Right cardiac atrium (tissue), 5 donors: Measurements from ENCODE around the gene LGR4. TPM values are rescaled to one million over a fixed set of nuclear protein-coding genes. Genes with fewer than 3 reads are reported as not detected.

Experiments used
- ATAC-seq, 2 donors: fragments of 200-7000 bp; cut with Tn5 transposase; one replicate each; pipeline versions ENCODE4 v1.8.0 to v1.9.1; 2020; ENCODE audit warnings: moderate library complexity in 2 of 2, mild to moderate bottlenecking in 1 of 2
- DNase-seq, 3 donors: peaks; one replicate each; pipeline ENCODE4 v3.0.0-alpha.2; 2020
- H3K27ac ChIP-seq: one replicate; pipeline ENCODE4 v1.5.1; 2013; ENCODE audit warnings: mild to moderate bottlenecking, low read length, control low read depth, moderate library complexity
- H3K27me3 ChIP-seq: one replicate; pipeline ENCODE4 v1.6.1; 2013; ENCODE audit not compliant: control insufficient read depth, insufficient read depth
- H3K4me1 ChIP-seq: one replicate; pipeline ENCODE4 v1.6.1; 2013; ENCODE audit warnings: low read length; ENCODE audit not compliant: control insufficient read depth, insufficient read depth
- H3K4me3 ChIP-seq: one replicate; pipeline ENCODE4 v1.5.1; 2013; ENCODE audit warnings: low read length, control low read depth
- H3K9me3 ChIP-seq: one replicate; pipeline ENCODE4 v1.6.1; 2013; ENCODE audit warnings: low read length; ENCODE audit not compliant: control insufficient read depth
- WGBS: extraction: QIAGEN DNeasy Blood & Tissue Kit; methylation state at CpG from one replicate; pipeline ENCODE4 v1.1.7; 2013; 5-methylcytosine and 5-hydroxymethylcytosine counted together
- intact Hi-C, 4 donors: fragments of 100-400 bp; cut with DNase I; formaldehyde crosslinking; loops; one replicate each; pipeline versions ENCODE4 v1.11.0 to v1.14.0; 2022 to 2023
- polyA plus RNA-seq: library from polyadenylated mRNA; stranded (reverse); fragments of 200-250 nt; gene quantifications from one replicate; pipeline ENCODE4 v1.2.3, GENCODE V29; 2013
- total RNA-seq, 4 donors: library from RNA; stranded (reverse); fragmentation: NEBNext Ultra II Directional; extraction: Animal tissue kit (Norgen Biotek cat#: 25700); gene quantifications; one replicate each; pipeline ENCODE4 v1.2.1, GENCODE V29; 2021
- donor health status: healthy with polysubstance abuse.
- donor health status: DM: no; HTN: yes; CAD: no.
- donor health status: DM: no; HTN: no; CAD: no.
- donor health status: DM: no; HTN: yes; CAD: no; lungs with severe emphysema.
- donor health status: DM: yes; HTN: yes; CAD: no.

The LGR4 gene
- total and polyA plus RNA-seq, 5 donors = 16.0 to 50.6 (median 41.3) TPM

- intact Hi-C loops = no loop called here
- no peak for ATAC-seq
- DNase-seq = no peak
- H3K4me3 ChIP-seq = no peak overlapping the region
- no peak overlapping the region for H3K27ac ChIP-seq
- WGBS = 92% methylated on average over 5 of the region's 5 CpGs
- no peaks in the 10 kb centered on the region for H3K9me3 ChIP-seq
- no peaks in the 10 kb centered on the region for H3K27me3 ChIP-seq
- H3K4me1 ChIP-seq = peaks cover 1% of the 10 kb centered on the region
Observed at GRCh38 chr11:27401833-27402316, 70.7 kb downstream of the LGR4 start.

- Histone ChIP-seq H3K27me3 (no peaks in the 10 kb centered on the region), H3K4me1 (peaks cover 1% of the 10 kb centered on the region), H3K4me3 (no peak overlapping the region), H3K27ac (no peak overlapping the region), H3K9me3 (no peaks in the 10 kb centered on the region)
- no peak for ATAC-seq
- WGBS = 91% methylated on average over 5 of the region's 5 CpGs
- no peak for DNase-seq
- intact Hi-C loops = no loop called here
Observed at GRCh38 chr11:27401280-27401832, 71.2 kb downstream of the LGR4 start.

DNA sequence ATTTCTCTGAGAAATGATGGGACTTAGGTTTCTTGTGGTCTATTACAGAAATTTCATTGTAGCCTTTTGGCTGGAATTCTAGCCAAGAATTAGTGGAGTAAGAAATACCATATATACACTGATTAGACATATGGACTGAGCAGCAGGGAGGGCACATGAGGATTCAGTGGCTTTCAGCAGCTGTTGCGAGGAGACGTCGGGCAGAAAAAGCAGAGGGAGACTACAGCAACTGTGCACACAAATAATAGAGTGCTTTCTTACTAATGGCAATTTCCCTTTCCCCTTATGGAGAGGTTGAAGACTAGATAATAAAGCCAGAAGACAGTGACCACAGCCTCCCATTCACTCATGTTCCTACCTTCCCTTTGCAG is 74.2 kb downstream of the LGR4 start:
- peaks cover 8% of the 10 kb centered on the region for H3K4me1 ChIP-seq
- H3K27ac ChIP-seq = no peak overlapping the region
- no peaks in the 10 kb centered on the region for H3K27me3 ChIP-seq
- H3K9me3 ChIP-seq = no peaks in the 10 kb centered on the region
- DNase-seq (no peak), ATAC-seq (no peak)
- no peak overlapping the region for H3K4me3 ChIP-seq
- WGBS = 90% methylated on average over 3 of the region's 3 CpGs
- intact Hi-C loops = loop anchor here in 3 of 4 donors (10.0 kb wide), 2 partner anchors 66 to 214 kb away; no protein-coding TSS in a partner anchor

GRCh38 chr11:27397624-27398399 is 74.8 kb downstream of the LGR4 start:
- Histone ChIP-seq H3K27me3 (no peaks in the 10 kb centered on the region), H3K9me3 (no peaks in the 10 kb centered on the region), H3K4me3 (no peak overlapping the region), H3K4me1 (peaks cover 7% of the 10 kb centered on the region), H3K27ac (no peak overlapping the region)
- DNase-seq (no peak), ATAC-seq (no peak)
- WGBS = 71% methylated on average over 9 of the region's 9 CpGs
- intact Hi-C loops = loop anchor here in 3 of 4 donors (10.0 kb wide), 2 partner anchors 67 to 213 kb away; no protein-coding TSS in a partner anchor

- Histone ChIP-seq H3K9me3 (no peaks in the 10 kb centered on the region), H3K27me3 (no peaks in the 10 kb centered on the region), H3K4me1 (peaks cover 9% of the 10 kb centered on the region), H3K27ac (peak overlapping the region; percentile 7), H3K4me3 (no peak overlapping the region)
- ATAC-seq (no peak), DNase-seq (no peak)
- 67% methylated on average over 3 of the region's 3 CpGs for WGBS
- intact Hi-C loops = loop anchor here in 3 of 4 donors (10.0 kb wide), 2 partner anchors 68 to 212 kb away; no protein-coding TSS in a partner anchor
Observed at GRCh38 chr11:27396259-27396839, 76.2 kb downstream of the LGR4 start.

DNA sequence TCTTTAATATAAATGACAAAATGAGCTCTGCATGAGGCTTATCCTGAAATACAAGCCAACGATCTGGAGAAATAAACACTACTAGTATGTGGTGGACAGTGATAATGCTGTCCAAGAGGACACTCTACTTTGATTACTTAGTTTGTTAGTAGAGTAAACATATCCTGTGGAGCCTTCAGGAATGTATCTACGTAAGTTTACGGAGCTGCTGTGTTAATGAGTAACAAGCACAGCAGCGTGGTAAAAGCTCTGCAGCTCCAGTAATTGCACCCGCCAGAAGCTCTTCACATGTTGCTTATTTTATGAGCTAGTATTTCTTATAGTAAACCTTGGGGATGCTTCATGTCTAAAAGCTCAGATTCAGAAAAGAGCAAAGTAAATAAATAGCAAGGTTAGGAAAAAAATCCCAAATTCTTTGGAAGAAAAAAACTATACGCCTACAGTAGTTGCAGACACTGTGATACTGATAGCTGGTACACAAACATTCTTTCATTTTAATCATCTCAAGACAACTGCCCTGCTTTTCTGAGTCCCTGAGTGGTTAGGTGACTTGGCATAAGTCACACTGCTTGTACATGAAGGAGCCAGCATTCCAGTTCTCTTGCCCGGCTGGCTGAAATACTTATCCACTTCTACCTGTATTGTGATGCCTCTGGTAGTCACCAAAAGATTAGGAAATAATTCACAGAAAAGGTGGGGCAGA is 76.9 kb downstream of the LGR4 start:
- intact Hi-C loops = loop anchor here in 3 of 4 donors (10.0 kb wide), 2 partner anchors 69 to 211 kb away; no protein-coding TSS in a partner anchor
- H3K27ac ChIP-seq = no peak overlapping the region
- H3K4me3 ChIP-seq = no peak overlapping the region
- DNase-seq = no peak
- 43% methylated on average over 7 of the region's 7 CpGs for WGBS
- H3K27me3 ChIP-seq = no peaks in the 10 kb centered on the region
- H3K9me3 ChIP-seq = no peaks in the 10 kb centered on the region
- ATAC-seq = peak; percentile 44 to 50
- H3K4me1 ChIP-seq = peaks cover 9% of the 10 kb centered on the region

- DNase-seq = no peak
- intact Hi-C loops = loop anchor here in 3 of 4 donors (10.0 kb wide), 2 partner anchors 70 to 210 kb away; no protein-coding TSS in a partner anchor
- no peaks in the 10 kb centered on the region for H3K9me3 ChIP-seq
- peaks cover 9% of the 10 kb centered on the region for H3K4me1 ChIP-seq
- H3K27me3 ChIP-seq = no peaks in the 10 kb centered on the region
- peak overlapping the region; percentile 45 for H3K27ac ChIP-seq
- 60% methylated on average over 4 of the region's 4 CpGs for WGBS
- no peak overlapping the region for H3K4me3 ChIP-seq
- ATAC-seq = no peak
Observed at GRCh38 chr11:27394781-27395228, 77.8 kb downstream of the LGR4 start.

DNA sequence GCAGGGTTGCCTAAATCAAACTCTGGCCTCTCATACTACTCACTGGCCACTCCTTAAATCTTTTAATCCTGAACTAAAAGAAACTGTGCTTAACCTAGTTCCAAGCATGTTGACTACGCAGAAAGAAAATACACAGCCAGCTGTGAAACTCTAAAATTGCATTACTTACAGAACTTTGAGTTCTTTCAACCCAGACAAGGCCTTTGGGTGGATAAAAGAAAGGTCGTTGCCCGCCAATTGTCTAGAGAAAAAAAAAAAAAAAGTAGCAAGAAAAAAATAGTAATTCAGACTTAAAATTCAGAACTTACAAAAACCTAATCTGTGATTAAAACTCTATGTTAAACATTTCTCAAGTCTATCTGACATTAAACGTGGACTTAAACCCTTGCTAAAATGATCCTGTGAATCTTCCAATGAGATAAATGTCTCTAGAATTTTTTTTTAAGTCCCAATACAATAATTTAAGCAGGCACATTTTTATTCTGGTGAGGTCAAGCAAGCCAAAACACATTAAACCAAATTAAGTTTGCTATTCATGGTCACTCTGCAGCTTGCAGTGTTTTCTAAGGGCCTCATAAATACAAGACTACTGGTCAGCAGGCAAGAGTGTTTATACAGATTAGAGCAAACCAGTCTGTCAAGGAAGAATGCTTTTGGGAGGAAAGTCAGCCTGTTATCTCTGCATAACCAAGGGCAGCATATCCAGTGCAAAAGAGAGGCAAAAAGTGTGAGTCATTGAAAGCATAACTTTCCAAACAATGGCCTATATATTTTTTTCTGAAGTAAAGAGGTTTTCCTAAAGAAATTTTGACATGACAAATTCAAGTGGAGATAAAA is 80.1 kb downstream of the LGR4 start:
- ATAC-seq = peak; percentile 79 to 81
- Histone ChIP-seq H3K27me3 (no peaks in the 10 kb centered on the region), H3K4me3 (no peak overlapping the region), H3K27ac (no peak overlapping the region), H3K4me1 (peaks cover 9% of the 10 kb centered on the region), H3K9me3 (no peaks in the 10 kb centered on the region)
- intact Hi-C loops = loop anchor here in 3 of 4 donors (10.0 kb wide), 2 partner anchors 72 to 208 kb away; no protein-coding TSS in a partner anchor
- 66% methylated on average over 4 of the region's 4 CpGs for WGBS
- no peak for DNase-seq

DNA sequence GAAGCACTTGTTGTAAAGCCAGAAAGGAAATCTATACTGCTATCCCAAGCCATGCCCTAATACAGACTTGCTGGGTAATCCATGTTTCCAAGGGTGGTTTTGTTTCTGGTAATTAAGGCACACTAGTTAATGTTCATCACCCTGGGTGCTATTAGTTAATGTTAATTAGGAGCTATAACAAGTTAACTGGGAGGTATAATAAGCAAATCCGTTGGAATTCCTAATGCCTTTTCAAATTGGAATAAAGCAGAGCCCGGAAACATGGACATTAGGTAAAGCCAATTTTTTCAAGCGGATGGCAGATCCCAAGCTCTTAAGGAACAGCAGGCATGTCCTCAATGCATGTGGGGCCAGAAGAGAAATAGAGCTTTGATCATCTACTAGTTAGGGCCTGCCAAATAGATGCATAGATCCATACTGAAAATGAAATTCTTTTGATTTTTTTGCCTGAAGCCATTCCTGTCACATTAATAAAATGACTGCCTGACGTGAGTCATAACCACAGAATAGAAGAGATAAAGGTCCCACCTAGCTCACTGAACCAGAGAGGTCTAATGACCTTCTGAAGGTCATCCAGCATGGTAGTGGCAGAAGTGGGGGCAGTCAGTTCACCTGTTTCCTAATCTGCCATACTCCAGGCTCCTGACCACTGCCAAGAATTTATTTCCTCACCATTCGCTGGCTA is 81.1 kb downstream of the LGR4 start:
- H3K4me3 ChIP-seq = no peak overlapping the region
- ATAC-seq = no peak
- H3K4me1 ChIP-seq = peaks cover 9% of the 10 kb centered on the region
- no peaks in the 10 kb centered on the region for H3K27me3 ChIP-seq
- 82% methylated on average over 5 of the region's 5 CpGs for WGBS
- H3K27ac ChIP-seq = peak overlapping the region; percentile 37
- no peak for DNase-seq
- H3K9me3 ChIP-seq = no peaks in the 10 kb centered on the region
- intact Hi-C loops = loop anchor here in 3 of 4 donors (10.0 kb wide), 2 partner anchors 73 to 207 kb away; no protein-coding TSS in a partner anchor
